ENCODE results near the gene POR.

The POR gene

GRCh38 chr7:75987026-75987804 is 72.3 kb downstream of the POR start:
- no peak for DNase-seq (ENCODE audit: low read depth in 2 of 2)
- H3K4me3 ChIP-seq (replicated peaks in 1 of 2; ENCODE audit: low read depth in 2 of 2, low read length in 2 of 2): no peak overlapping the region
- TF ChIP-seq CTCF (IDR thresholded peaks at IDR 0.05; ENCODE audit: low read depth, low read length): no peak

- no peak overlapping the region for H3K4me3 ChIP-seq (replicated peaks in 1 of 2; ENCODE audit: low read depth in 2 of 2, low read length in 2 of 2)
- no peak for DNase-seq (ENCODE audit: low read depth in 2 of 2)
- no peak for TF ChIP-seq CTCF (IDR thresholded peaks at IDR 0.05; ENCODE audit: low read depth, low read length)
Measured at GRCh38 chr7:75987805-75988567, 73.0 kb downstream of the POR start.

- no peak overlapping the region for H3K4me3 ChIP-seq (replicated peaks in 1 of 2; ENCODE audit: low read depth in 2 of 2, low read length in 2 of 2)
- no peak for TF ChIP-seq CTCF (IDR thresholded peaks at IDR 0.05; ENCODE audit: low read depth, low read length)
- DNase-seq (ENCODE audit: low read depth in 2 of 2): no peak
Measured at GRCh38 chr7:75988568-75989499, 73.9 kb downstream of the POR start.

GRCh38 chr7:75989500-75990388 is 74.8 kb downstream of the POR start:
- no peak for DNase-seq (ENCODE audit: low read depth in 2 of 2)
- no peak overlapping the region for H3K4me3 ChIP-seq (replicated peaks in 1 of 2; ENCODE audit: low read depth in 2 of 2, low read length in 2 of 2)
- no peak for TF ChIP-seq CTCF (IDR thresholded peaks at IDR 0.05; ENCODE audit: low read depth, low read length)

GRCh38 chr7:75991531-75992082 is 76.7 kb downstream of the POR start:
- no peak for TF ChIP-seq CTCF (IDR thresholded peaks at IDR 0.05; ENCODE audit: low read depth, low read length)
- no peak overlapping the region for H3K4me3 ChIP-seq (replicated peaks in 1 of 2; ENCODE audit: low read depth in 2 of 2, low read length in 2 of 2)
- no peak for DNase-seq (ENCODE audit: low read depth in 2 of 2)

Measured in cardiac fibroblast (primary cell).